Measurements from ENCODE around the gene SAPCD2. TPM values are rescaled to one million over a fixed set of nuclear protein-coding genes. Genes with fewer than 3 reads are reported as not detected.

SAPCD2 gene
- total RNA-seq, 1 experiment from 2014 or later: 15.7 TPM

DNA sequence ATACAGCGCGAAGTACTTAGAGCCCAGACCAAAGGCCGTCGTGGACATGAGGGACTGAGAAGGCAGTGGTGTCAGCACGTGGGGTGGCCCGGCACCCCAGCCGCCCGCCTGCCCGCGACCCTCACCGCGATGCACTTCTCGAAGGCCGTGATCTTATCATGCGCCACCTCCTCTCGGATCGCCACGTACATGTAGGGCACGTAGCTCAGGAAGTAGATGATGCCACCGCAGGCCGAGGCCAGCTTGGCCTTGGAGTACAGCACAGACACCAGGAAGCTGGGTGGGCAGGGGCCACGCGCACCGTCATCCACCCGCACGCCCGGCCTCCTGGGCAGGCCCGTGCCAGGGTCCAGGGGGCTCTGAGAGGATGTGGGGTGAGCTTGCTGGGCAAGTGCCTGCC lies 53.3 kb downstream of the SAPCD2 start:
- intact Hi-C loops (cut with micrococcal nuclease): no loop called here
- POLR2A ChIA-PET: interaction anchor here (0.6 kb wide), 1 partner anchor 151 kb away, joined by 3 read pairs; the partner anchor contains the start of gene EDF1
- CTCF ChIA-PET: interaction anchor here (0.6 to 3.0 kb wide), 2 partner anchors 11 to 224 kb away, joined by 3 to 14 read pairs; partner anchors contain the start of gene ABCA2
- no peak for DNase-seq (ENCODE audit: unreplicated experiment)
- Mint-ChIP-seq H3K27me3 (ENCODE audit: insufficient read depth, unreplicated experiment) (no peaks in the 10 kb centered on the region), H3K9me3 (ENCODE audit: unreplicated experiment) (no peaks in the 10 kb centered on the region), H3K4me1 (ENCODE audit: insufficient read depth, unreplicated experiment) (no peaks in the 10 kb centered on the region), H3K4me3 (ENCODE audit: unreplicated experiment) (no peak overlapping the region), H3K27ac (ENCODE audit: low read depth, unreplicated experiment) (no peak overlapping the region), H3K36me3 (ENCODE audit: insufficient read depth, unreplicated experiment) (peaks cover 13% of the 10 kb centered on the region)
- TF ChIP-seq, protein P1, sequence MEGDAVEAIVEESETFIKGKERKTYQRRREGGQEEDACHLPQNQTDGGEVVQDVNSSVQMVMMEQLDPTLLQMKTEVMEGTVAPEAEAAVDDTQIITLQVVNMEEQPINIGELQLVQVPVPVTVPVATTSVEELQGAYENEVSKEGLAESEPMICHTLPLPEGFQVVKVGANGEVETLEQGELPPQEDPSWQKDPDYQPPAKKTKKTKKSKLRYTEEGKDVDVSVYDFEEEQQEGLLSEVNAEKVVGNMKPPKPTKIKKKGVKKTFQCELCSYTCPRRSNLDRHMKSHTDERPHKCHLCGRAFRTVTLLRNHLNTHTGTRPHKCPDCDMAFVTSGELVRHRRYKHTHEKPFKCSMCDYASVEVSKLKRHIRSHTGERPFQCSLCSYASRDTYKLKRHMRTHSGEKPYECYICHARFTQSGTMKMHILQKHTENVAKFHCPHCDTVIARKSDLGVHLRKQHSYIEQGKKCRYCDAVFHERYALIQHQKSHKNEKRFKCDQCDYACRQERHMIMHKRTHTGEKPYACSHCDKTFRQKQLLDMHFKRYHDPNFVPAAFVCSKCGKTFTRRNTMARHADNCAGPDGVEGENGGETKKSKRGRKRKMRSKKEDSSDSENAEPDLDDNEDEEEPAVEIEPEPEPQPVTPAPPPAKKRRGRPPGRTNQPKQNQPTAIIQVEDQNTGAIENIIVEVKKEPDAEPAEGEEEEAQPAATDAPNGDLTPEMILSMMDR (IDR thresholded peaks at IDR 0.05; ENCODE audit: unreplicated experiment): no peak
- no TSS peak for BruUV-seq (replicated peaks)

DNA sequence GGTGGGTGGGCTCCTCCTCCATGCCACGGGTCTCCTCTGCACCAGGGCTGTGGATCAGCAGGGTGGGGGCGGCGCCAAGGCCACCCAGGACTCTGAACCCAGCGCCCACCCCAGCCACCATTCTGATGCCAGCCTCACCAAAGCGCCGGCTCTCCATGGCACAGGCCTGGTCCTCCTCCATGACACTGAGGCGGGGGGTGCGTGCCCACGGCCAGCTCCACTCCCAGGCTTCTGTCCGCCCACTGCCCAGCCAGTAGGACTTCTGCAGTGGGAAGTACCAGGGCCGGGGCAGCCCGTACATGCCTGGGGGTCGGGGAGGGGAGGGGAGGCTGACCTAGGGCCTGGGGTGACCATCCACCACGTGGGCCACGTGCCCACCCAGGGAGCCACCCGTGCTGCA lies 53.9 kb downstream of the SAPCD2 start:
- no peak for DNase-seq (ENCODE audit: unreplicated experiment)
- H3K4me3 Mint-ChIP-seq (ENCODE audit: unreplicated experiment): no peak overlapping the region
- no TSS peak for BruUV-seq (replicated peaks)
- H3K4me1 Mint-ChIP-seq (ENCODE audit: insufficient read depth, unreplicated experiment): no peaks in the 10 kb centered on the region
- H3K27me3 Mint-ChIP-seq (ENCODE audit: insufficient read depth, unreplicated experiment): no peaks in the 10 kb centered on the region
- TF ChIP-seq, protein P1 (IDR thresholded peaks at IDR 0.05; ENCODE audit: unreplicated experiment): no peak
- CTCF ChIA-PET: interaction anchor here (0.6 kb wide), 1 partner anchor 223 kb away, joined by 3 read pairs; no protein-coding TSS in a partner anchor
- intact Hi-C loops (cut with micrococcal nuclease): no loop called here
- no peaks in the 10 kb centered on the region for H3K9me3 Mint-ChIP-seq (ENCODE audit: unreplicated experiment)
- POLR2A ChIA-PET: interaction anchor here (0.6 kb wide), 1 partner anchor 150 kb away, joined by 3 read pairs; the partner anchor contains the start of gene EDF1
- H3K36me3 Mint-ChIP-seq (ENCODE audit: insufficient read depth, unreplicated experiment): peaks cover 17% of the 10 kb centered on the region
- H3K27ac Mint-ChIP-seq (ENCODE audit: low read depth, unreplicated experiment): no peak overlapping the region

DNA sequence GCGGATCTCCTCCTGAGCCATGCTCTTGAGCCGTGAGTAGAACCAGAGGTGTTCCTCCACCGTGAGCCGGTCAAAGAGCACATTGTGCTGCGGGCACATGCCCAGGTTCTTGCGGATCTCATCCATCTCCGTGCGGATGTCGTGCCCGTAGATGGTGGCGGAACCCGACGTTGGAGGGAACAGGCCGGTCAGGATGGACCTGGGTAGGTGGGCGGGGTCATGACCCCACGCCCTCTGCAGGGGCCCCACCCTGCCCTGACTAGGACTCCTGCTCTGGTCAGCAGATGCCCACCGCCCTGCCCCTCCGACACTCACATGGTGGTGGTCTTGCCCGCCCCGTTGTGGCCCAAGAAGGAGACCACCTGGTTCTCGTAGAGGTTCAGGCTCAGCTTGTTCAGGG lies 54.4 kb downstream of the SAPCD2 start:
- BruUV-seq (replicated peaks): no TSS peak
- H3K27me3 Mint-ChIP-seq (ENCODE audit: insufficient read depth, unreplicated experiment): no peaks in the 10 kb centered on the region
- intact Hi-C loops (cut with micrococcal nuclease): no loop called here
- H3K4me3 Mint-ChIP-seq (ENCODE audit: unreplicated experiment): no peak overlapping the region
- POLR2A ChIA-PET: no interaction called here
- TF ChIP-seq, protein P1 (IDR thresholded peaks at IDR 0.05; ENCODE audit: unreplicated experiment): no peak
- CTCF ChIA-PET: no interaction called here
- H3K36me3 Mint-ChIP-seq (ENCODE audit: insufficient read depth, unreplicated experiment): peaks cover 22% of the 10 kb centered on the region
- no peak for DNase-seq (ENCODE audit: unreplicated experiment)
- H3K9me3 Mint-ChIP-seq (ENCODE audit: unreplicated experiment): no peaks in the 10 kb centered on the region
- no peaks in the 10 kb centered on the region for H3K4me1 Mint-ChIP-seq (ENCODE audit: insufficient read depth, unreplicated experiment)
- H3K27ac Mint-ChIP-seq (ENCODE audit: low read depth, unreplicated experiment): no peak overlapping the region

DNA sequence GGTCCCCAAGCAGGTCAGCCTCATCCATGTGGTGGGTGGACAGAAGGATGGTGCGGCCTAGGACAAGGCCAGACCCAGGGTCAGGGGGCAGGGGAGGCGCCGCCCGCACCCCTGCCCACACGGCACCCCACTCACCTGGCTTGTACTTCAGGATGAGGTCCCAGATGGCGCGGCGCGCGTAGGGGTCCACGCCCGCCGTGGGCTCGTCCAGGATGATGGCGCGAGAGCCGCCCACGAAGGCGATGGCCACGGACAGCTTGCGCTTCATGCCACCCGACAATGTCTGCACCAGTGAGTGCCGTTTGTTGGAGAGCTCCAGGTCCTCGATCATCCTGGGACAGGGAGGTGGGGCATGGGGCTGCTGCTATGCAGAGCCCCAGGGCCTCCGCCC lies 54.8 kb downstream of the SAPCD2 start:
- DNase-seq (ENCODE audit: unreplicated experiment): no peak
- no peaks in the 10 kb centered on the region for H3K9me3 Mint-ChIP-seq (ENCODE audit: unreplicated experiment)
- H3K4me1 Mint-ChIP-seq (ENCODE audit: insufficient read depth, unreplicated experiment): no peaks in the 10 kb centered on the region
- peaks cover 23% of the 10 kb centered on the region for H3K36me3 Mint-ChIP-seq (ENCODE audit: insufficient read depth, unreplicated experiment)
- H3K27me3 Mint-ChIP-seq (ENCODE audit: insufficient read depth, unreplicated experiment): no peaks in the 10 kb centered on the region
- intact Hi-C loops (cut with micrococcal nuclease): no loop called here
- H3K4me3 Mint-ChIP-seq (ENCODE audit: unreplicated experiment): no peak overlapping the region
- H3K27ac Mint-ChIP-seq (ENCODE audit: low read depth, unreplicated experiment): no peak overlapping the region
- CTCF ChIA-PET: interaction anchor here (0.5 to 1.8 kb wide), 2 partner anchors 14 to 23 kb away, joined by 4 to 6 read pairs; no protein-coding TSS in a partner anchor
- POLR2A ChIA-PET: no interaction called here
- no TSS peak for BruUV-seq (replicated peaks)
- TF ChIP-seq, protein P1 (IDR thresholded peaks at IDR 0.05; ENCODE audit: unreplicated experiment): no peak

All from MCF 10A (cell line).